HG03060 (cell line): ENCODE data around the gene GRN.

Experiments
- ATAC-seq: cut with Tn5 transposase; IDR thresholded peaks from one replicate; pipeline ENCODE4 v1.9.1; 2021; ENCODE audit warnings: low read depth, moderate number of reproducible peaks; ENCODE audit not compliant: unreplicated experiment

The GRN gene

GRCh38 chr17:44344939-44345453 lies at the start of gene GRN:
Gene GRN (plus strand): TSS chr17:44345302. CDS start chr17:44349165, 3,863 bp downstream.
- no peak for ATAC-seq

- ATAC-seq = no peak
These were observed 47.1 kb upstream of the GRN start for GRCh38 chr17:44297975-44298374.

GRCh38 chr17:44304651-44305050 lies 40.5 kb upstream of the GRN start:
- ATAC-seq = no peak

- no peak for ATAC-seq
These were observed 37.5 kb upstream of the GRN start for GRCh38 chr17:44307387-44308186.

- no peak for ATAC-seq
These were observed 36.7 kb upstream of the GRN start, which contains the start of gene RUNDC3A for GRCh38 chr17:44308320-44308818. Gene RUNDC3A (plus strand): TSS chr17:44308601. CDS start chr17:44308833, 232 bp downstream.

- no peak for ATAC-seq
These were observed 36.2 kb upstream of the GRN start for GRCh38 chr17:44308865-44309264.

GRCh38 chr17:44309472-44309871 lies 35.6 kb upstream of the GRN start:
- ATAC-seq = no peak

GRCh38 chr17:44310188-44310587 lies 34.9 kb upstream of the GRN start:
- ATAC-seq = no peak

GRCh38 chr17:44310609-44311376 lies 34.3 kb upstream of the GRN start:
- ATAC-seq = no peak

GRCh38 chr17:44311562-44312181 lies 33.4 kb upstream of the GRN start:
- no peak for ATAC-seq

- ATAC-seq = no peak
These were observed 32.6 kb upstream of the GRN start for GRCh38 chr17:44312396-44313104.

- no peak for ATAC-seq
These were observed 31.1 kb upstream of the GRN start for GRCh38 chr17:44314031-44314430.

GRCh38 chr17:44314524-44314868 lies 30.6 kb upstream of the GRN start:
- no peak for ATAC-seq

- no peak for ATAC-seq
These were observed 30.0 kb upstream of the GRN start for GRCh38 chr17:44314869-44315661.

GRCh38 chr17:44315760-44316731 lies 29.1 kb upstream of the GRN start:
- no peak for ATAC-seq

- ATAC-seq = no peak
These were observed 27.6 kb upstream of the GRN start for GRCh38 chr17:44317545-44317944.

GRCh38 chr17:44318077-44318892 lies 26.8 kb upstream of the GRN start:
- no peak for ATAC-seq

GRCh38 chr17:44320066-44320465 lies 25.0 kb upstream of the GRN start:
- ATAC-seq = no peak
